Liver (tissue), 9 donors: ENCODE measurements around the gene IQGAP2. TPM values are rescaled to one million over a fixed set of nuclear protein-coding genes. Genes with fewer than 3 reads are reported as not detected.
A peak's percentile ranks its signal among the peaks of the same experiment; 100 is the strongest.

Experiments used
- DNase-seq: peaks from one replicate; pipeline ENCODE4 v3.0.0-alpha.2; 2017; ENCODE audit warnings: low spot score
- H3K27ac ChIP-seq, 2 donors: one replicate each; pipeline ENCODE4 v1.7.0; 2013; ENCODE audit warnings: inconsistent platforms in 2 of 2, low read length in 2 of 2, control low read depth in 1 of 2, low read depth in 1 of 2, mild to moderate bottlenecking in 1 of 2
- H3K27me3 ChIP-seq, 4 donors: one replicate each; pipeline versions ENCODE4 v1.6.1 to v1.7.0; 2013; ENCODE audit warnings: low read length in 3 of 4, inconsistent platforms in 1 of 4, mild to moderate bottlenecking in 1 of 4, moderate library complexity in 1 of 4; ENCODE audit not compliant: control insufficient read depth in 4 of 4, insufficient read depth in 4 of 4
- H3K36me3 ChIP-seq, 4 donors: one replicate each; pipeline versions ENCODE4 v1.6.1 to v1.7.0; 2013; ENCODE audit warnings: low read length in 3 of 4, mild to moderate bottlenecking in 3 of 4, low read depth in 1 of 4, moderate library complexity in 1 of 4; ENCODE audit not compliant: control insufficient read depth in 4 of 4, insufficient read depth in 3 of 4
- H3K4me1 ChIP-seq, 4 donors: one replicate each; pipeline versions ENCODE4 v1.6.1 to v1.7.0; 2013; ENCODE audit warnings: low read length in 3 of 4, mild to moderate bottlenecking in 3 of 4, moderate library complexity in 1 of 4; ENCODE audit not compliant: control insufficient read depth in 4 of 4, insufficient read depth in 4 of 4
- H3K4me3 ChIP-seq, 3 donors: one replicate each; pipeline versions ENCODE4 v1.6.1 to v1.7.0; 2013; ENCODE audit warnings: low read length in 3 of 3, control low read depth in 1 of 3, low read depth in 1 of 3, mild to moderate bottlenecking in 1 of 3
- H3K9ac ChIP-seq, 2 donors: one replicate each; pipeline ENCODE4 v1.7.0; 2013; ENCODE audit warnings: low read length in 2 of 2, mild to moderate bottlenecking in 2 of 2, moderate library complexity in 2 of 2, control low read depth in 1 of 2, low read depth in 1 of 2
- H3K9me3 ChIP-seq, 4 donors: one replicate each; pipeline versions ENCODE4 v1.6.1 to v1.7.0; 2013; ENCODE audit warnings: low read length in 3 of 4; ENCODE audit not compliant: control insufficient read depth in 4 of 4
- ATF3 ChIP-seq: IDR thresholded peaks from 2 replicates; pipeline ENCODE4 v1.6.1; 2016; ENCODE audit warnings: antibody characterized with exemption
- CTCF ChIP-seq: fragments of 150-350 bp; IDR thresholded peaks from 2 replicates; pipeline ENCODE4 v1.5.1; 2017; ENCODE audit warnings: improper control_type of control experiment, low read depth, low read length; ENCODE audit not compliant: missing input control
- EGR1 ChIP-seq, 2 donors: IDR thresholded peaks; 2 replicates each; pipeline ENCODE4 v1.6.1; 2016 to 2018; ENCODE audit warnings: antibody characterized with exemption in 2 of 2, low read depth in 2 of 2
- FOXA1 ChIP-seq: IDR thresholded peaks from 2 replicates; pipeline ENCODE4 v1.6.1; 2016; ENCODE audit warnings: antibody characterized with exemption
- FOXA2 ChIP-seq: IDR thresholded peaks from 2 replicates; pipeline ENCODE4 v1.6.1; 2016; ENCODE audit warnings: antibody characterized with exemption
- GABPA ChIP-seq, 2 donors: IDR thresholded peaks in 1 of 2; conservative IDR thresholded peaks in 1 of 2; 2 replicates each; pipeline ENCODE4 v1.6.1; 2016; ENCODE audit warnings: antibody characterized with exemption in 2 of 2, mild to moderate bottlenecking in 1 of 2, moderate library complexity in 1 of 2
- HNF4A ChIP-seq, 2 donors: conservative IDR thresholded peaks; 2 replicates each; pipeline ENCODE4 v1.6.1; 2016; ENCODE audit warnings: antibody characterized with exemption in 2 of 2, mild to moderate bottlenecking in 2 of 2
- HNF4G ChIP-seq: IDR thresholded peaks from 2 replicates; pipeline ENCODE4 v1.6.1; 2016; ENCODE audit warnings: antibody characterized with exemption
- JUND ChIP-seq, 2 donors: IDR thresholded peaks; 2 replicates each; pipeline ENCODE4 v1.6.1; 2016; ENCODE audit warnings: antibody characterized with exemption in 2 of 2
- MAX ChIP-seq: IDR thresholded peaks from 2 replicates; pipeline ENCODE4 v1.6.1; 2016; ENCODE audit warnings: antibody characterized with exemption
- NR2F2 ChIP-seq: IDR thresholded peaks from 2 replicates; pipeline ENCODE4 v1.6.1; 2016; ENCODE audit warnings: antibody characterized with exemption
- RAD21 ChIP-seq, 2 donors: IDR thresholded peaks; 2 replicates each; pipeline ENCODE4 v1.6.1; 2016; ENCODE audit warnings: antibody characterized with exemption in 2 of 2, mild to moderate bottlenecking in 2 of 2
- REST ChIP-seq: IDR thresholded peaks from 2 replicates; pipeline ENCODE4 v1.6.1; 2016; ENCODE audit warnings: antibody characterized with exemption, mild to moderate bottlenecking
- RXRA ChIP-seq, 2 donors: IDR thresholded peaks; 2 replicates each; pipeline ENCODE4 v1.6.1; 2017 to 2018; ENCODE audit warnings: antibody characterized with exemption in 2 of 2, mild to moderate bottlenecking in 1 of 2
- SP1 ChIP-seq: IDR thresholded peaks from 2 replicates; pipeline ENCODE4 v1.6.1; 2018; ENCODE audit warnings: antibody characterized with exemption, mild to moderate bottlenecking
- TAF1 ChIP-seq: conservative IDR thresholded peaks from 2 replicates; pipeline ENCODE4 v1.6.1; 2016; ENCODE audit warnings: antibody characterized with exemption, mild to moderate bottlenecking
- YY1 ChIP-seq: IDR thresholded peaks from 2 replicates; pipeline ENCODE4 v1.6.1; 2016; ENCODE audit warnings: antibody characterized with exemption, mild to moderate bottlenecking
- ZBTB33 ChIP-seq: IDR thresholded peaks from 2 replicates; pipeline ENCODE4 v1.6.1; 2016; ENCODE audit warnings: antibody characterized with exemption
- WGBS: extraction: QIAGEN DNeasy Blood & Tissue Kit; methylation state at CpG from one replicate; pipeline ENCODE4 v1.1.7; 2013; 5-methylcytosine and 5-hydroxymethylcytosine counted together
- polyA plus RNA-seq, 2 donors: library from polyadenylated mRNA; stranded (reverse) in 1 of 2; unstranded in 1 of 2; fragments of 200-250 nt in 1 of 2; fragments of >200 nt in 1 of 2; fragmentation: Nextera tagmentation in 1 of 2; extraction: Ambion mirVana in 1 of 2; gene quantifications; one replicate each; pipeline versions ENCODE4 v1.2.1 to v1.2.3, GENCODE V29; 2013 to 2015
- total RNA-seq, 2 donors: library from RNA; depleted of rRNA; stranded (reverse); fragments of >200 nt; gene quantifications; one replicate each; pipeline ENCODE4 v1.2.3, GENCODE V29; 2014
- donor health status: healthy.
- donor health status: healthy.
- donor health status: healthy.
- donor health status: healthy.
- donor health status: healthy.

The IQGAP2 gene
- total and polyA plus RNA-seq, 4 donors = 41.5 to 205 (median 102) TPM

GRCh38 chr5:76560952-76561891, 158.1 kb downstream of the IQGAP2 start:
- H3K27ac ChIP-seq = no peak overlapping the region
- H3K9me3 ChIP-seq = no peaks in the 10 kb centered on the region
- no peak overlapping the region for H3K4me3 ChIP-seq
- peaks cover 2 to 9% (median 5%) of the 10 kb centered on the region in 4 donors for H3K36me3 ChIP-seq
- TF ChIP-seq HNF4G = no peak
- no peak for TF ChIP-seq FOXA2
- no peak for TF ChIP-seq YY1
- TF ChIP-seq FOXA1 = no peak
- TF ChIP-seq EGR1 (IDR thresholded peaks at IDR 0.05; ENCODE audit: low read depth in 2 of 2) = no peak
- TF ChIP-seq HNF4A (conservative IDR thresholded peaks at IDR 0.05) = no peak
- DNase-seq = no peak
- no peaks in the 10 kb centered on the region for H3K27me3 ChIP-seq
- H3K4me1 ChIP-seq = peaks cover 4 to 22% (median 9%) of the 10 kb centered on the region in 4 donors
- WGBS = 51% methylated on average over 5 of the region's 5 CpGs
- H3K9ac ChIP-seq = no peak overlapping the region

GRCh38 chr5:76561959-76562358, 158.9 kb downstream of the IQGAP2 start:
- Histone ChIP-seq H3K4me3 (no peak overlapping the region), H3K4me1 (peaks cover 4 to 22% (median 9%) of the 10 kb centered on the region in 4 donors), H3K9me3 (no peaks in the 10 kb centered on the region), H3K36me3 (peaks cover 2 to 9% (median 5%) of the 10 kb centered on the region in 4 donors), H3K27ac (peak overlapping the region in 1 of 2 donors; percentile 14), H3K9ac (peak overlapping the region in 1 of 2 donors; percentile 29), H3K27me3 (no peaks in the 10 kb centered on the region)
- no peak for TF ChIP-seq ZBTB33
- no peak for TF ChIP-seq FOXA1
- no peak for TF ChIP-seq EGR1 (IDR thresholded peaks at IDR 0.05; ENCODE audit: low read depth in 2 of 2)
- no peak for TF ChIP-seq FOXA2
- no peak for TF ChIP-seq HNF4A (conservative IDR thresholded peaks at IDR 0.05)
- TF ChIP-seq JUND (IDR thresholded peaks at IDR 0.05) = no peak
- no peak for TF ChIP-seq NR2F2
- no peak for TF ChIP-seq MAX
- no peak for TF ChIP-seq RAD21 (IDR thresholded peaks at IDR 0.05)
- no peak for TF ChIP-seq SP1
- TF ChIP-seq REST = no peak
- no peak for TF ChIP-seq CTCF
- TF ChIP-seq ATF3 = no peak
- TF ChIP-seq RXRA (IDR thresholded peaks at IDR 0.05) = no peak
- TF ChIP-seq TAF1 = no peak
- no peak for TF ChIP-seq YY1
- TF ChIP-seq HNF4G = no peak
- TF ChIP-seq GABPA (IDR thresholded peaks at IDR 0.05 in 1 of 2, conservative IDR thresholded peaks at IDR 0.05 in 1 of 2) = no peak
- no peak for DNase-seq
- 59% methylated on average over 6 of the region's 6 CpGs for WGBS
